ENCODE results near the gene NOTO.

DNA sequence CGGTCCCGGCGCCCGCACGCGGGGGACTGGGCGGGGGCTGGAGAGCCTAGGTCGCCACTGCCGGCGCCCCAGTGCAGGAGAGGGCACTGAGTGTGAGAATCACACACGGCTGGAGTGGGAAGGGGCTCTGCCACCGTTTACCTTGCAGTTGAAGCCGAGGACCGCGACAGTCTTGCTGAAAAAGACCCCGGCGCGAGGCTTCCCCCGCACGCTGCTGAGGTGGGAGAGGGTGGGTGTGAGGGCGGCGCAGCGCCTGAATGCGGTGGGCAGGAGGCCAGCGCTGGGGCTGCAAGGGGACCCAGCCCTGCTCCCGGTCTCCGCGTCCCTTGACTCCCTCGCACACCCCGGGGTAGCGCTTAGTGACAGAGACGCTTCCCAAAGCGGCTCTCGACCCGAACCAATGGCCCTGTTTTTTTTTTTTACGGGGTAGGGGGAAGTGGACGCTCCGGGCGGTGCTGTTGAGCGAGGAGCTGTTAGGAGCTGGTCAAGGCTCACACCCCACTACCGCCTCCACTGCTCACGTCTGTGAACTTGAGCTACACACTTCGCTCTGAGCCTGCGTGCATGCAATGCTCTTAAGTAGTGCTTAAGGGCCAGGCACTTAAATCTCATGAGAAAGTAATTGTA lies 794 bp downstream of the NOTO start:
- TF ChIP-seq ZNF138 (tag by site-specific recombination; IDR thresholded peaks at IDR 0.05; ENCODE audit: borderline replicate concordance) (no peak), ZNF114 (tag by site-specific recombination; IDR thresholded peaks at IDR 0.05) (no peak), ELK4 (IDR thresholded peaks at IDR 0.05; ENCODE audit: borderline replicate concordance, low read depth, low read length) (no peak), ZNF280D (tag by site-specific recombination; IDR thresholded peaks at IDR 0.05) (no peak), ZNF266 (tag by site-specific recombination; IDR thresholded peaks at IDR 0.05; ENCODE audit: low read depth) (no peak), ZNF785 (tag by site-specific recombination; IDR thresholded peaks at IDR 0.05) (no peak), OSR2 (tag by site-specific recombination; IDR thresholded peaks at IDR 0.05) (no peak), ZNF416 (tag by site-specific recombination; IDR thresholded peaks at IDR 0.05) (no peak), KLF17 (tag by site-specific recombination; IDR thresholded peaks at IDR 0.05) (no peak), ZBTB17 (tag by site-specific recombination; IDR thresholded peaks at IDR 0.05) (no peak)
- TF ChIP-seq, protein P1, sequence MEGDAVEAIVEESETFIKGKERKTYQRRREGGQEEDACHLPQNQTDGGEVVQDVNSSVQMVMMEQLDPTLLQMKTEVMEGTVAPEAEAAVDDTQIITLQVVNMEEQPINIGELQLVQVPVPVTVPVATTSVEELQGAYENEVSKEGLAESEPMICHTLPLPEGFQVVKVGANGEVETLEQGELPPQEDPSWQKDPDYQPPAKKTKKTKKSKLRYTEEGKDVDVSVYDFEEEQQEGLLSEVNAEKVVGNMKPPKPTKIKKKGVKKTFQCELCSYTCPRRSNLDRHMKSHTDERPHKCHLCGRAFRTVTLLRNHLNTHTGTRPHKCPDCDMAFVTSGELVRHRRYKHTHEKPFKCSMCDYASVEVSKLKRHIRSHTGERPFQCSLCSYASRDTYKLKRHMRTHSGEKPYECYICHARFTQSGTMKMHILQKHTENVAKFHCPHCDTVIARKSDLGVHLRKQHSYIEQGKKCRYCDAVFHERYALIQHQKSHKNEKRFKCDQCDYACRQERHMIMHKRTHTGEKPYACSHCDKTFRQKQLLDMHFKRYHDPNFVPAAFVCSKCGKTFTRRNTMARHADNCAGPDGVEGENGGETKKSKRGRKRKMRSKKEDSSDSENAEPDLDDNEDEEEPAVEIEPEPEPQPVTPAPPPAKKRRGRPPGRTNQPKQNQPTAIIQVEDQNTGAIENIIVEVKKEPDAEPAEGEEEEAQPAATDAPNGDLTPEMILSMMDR (tag by site-specific recombination; IDR thresholded peaks at IDR 0.05), result no peak
- TF ChIP-seq, protein P2, sequence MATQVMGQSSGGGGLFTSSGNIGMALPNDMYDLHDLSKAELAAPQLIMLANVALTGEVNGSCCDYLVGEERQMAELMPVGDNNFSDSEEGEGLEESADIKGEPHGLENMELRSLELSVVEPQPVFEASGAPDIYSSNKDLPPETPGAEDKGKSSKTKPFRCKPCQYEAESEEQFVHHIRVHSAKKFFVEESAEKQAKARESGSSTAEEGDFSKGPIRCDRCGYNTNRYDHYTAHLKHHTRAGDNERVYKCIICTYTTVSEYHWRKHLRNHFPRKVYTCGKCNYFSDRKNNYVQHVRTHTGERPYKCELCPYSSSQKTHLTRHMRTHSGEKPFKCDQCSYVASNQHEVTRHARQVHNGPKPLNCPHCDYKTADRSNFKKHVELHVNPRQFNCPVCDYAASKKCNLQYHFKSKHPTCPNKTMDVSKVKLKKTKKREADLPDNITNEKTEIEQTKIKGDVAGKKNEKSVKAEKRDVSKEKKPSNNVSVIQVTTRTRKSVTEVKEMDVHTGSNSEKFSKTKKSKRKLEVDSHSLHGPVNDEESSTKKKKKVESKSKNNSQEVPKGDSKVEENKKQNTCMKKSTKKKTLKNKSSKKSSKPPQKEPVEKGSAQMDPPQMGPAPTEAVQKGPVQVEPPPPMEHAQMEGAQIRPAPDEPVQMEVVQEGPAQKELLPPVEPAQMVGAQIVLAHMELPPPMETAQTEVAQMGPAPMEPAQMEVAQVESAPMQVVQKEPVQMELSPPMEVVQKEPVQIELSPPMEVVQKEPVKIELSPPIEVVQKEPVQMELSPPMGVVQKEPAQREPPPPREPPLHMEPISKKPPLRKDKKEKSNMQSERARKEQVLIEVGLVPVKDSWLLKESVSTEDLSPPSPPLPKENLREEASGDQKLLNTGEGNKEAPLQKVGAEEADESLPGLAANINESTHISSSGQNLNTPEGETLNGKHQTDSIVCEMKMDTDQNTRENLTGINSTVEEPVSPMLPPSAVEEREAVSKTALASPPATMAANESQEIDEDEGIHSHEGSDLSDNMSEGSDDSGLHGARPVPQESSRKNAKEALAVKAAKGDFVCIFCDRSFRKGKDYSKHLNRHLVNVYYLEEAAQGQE (tag by site-specific recombination; IDR thresholded peaks at IDR 0.05), result no peak
- TF ChIP-seq, protein P3, sequence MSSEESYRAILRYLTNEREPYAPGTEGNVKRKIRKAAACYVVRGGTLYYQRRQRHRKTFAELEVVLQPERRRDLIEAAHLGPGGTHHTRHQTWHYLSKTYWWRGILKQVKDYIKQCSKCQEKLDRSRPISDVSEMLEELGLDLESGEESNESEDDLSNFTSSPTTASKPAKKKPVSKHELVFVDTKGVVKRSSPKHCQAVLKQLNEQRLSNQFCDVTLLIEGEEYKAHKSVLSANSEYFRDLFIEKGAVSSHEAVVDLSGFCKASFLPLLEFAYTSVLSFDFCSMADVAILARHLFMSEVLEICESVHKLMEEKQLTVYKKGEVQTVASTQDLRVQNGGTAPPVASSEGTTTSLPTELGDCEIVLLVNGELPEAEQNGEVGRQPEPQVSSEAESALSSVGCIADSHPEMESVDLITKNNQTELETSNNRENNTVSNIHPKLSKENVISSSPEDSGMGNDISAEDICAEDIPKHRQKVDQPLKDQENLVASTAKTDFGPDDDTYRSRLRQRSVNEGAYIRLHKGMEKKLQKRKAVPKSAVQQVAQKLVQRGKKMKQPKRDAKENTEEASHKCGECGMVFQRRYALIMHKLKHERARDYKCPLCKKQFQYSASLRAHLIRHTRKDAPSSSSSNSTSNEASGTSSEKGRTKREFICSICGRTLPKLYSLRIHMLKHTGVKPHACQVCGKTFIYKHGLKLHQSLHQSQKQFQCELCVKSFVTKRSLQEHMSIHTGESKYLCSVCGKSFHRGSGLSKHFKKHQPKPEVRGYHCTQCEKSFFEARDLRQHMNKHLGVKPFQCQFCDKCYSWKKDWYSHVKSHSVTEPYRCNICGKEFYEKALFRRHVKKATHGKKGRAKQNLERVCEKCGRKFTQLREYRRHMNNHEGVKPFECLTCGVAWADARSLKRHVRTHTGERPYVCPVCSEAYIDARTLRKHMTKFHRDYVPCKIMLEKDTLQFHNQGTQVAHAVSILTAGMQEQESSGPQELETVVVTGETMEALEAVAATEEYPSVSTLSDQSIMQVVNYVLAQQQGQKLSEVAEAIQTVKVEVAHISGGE (tag by site-specific recombination; conservative IDR thresholded peaks at IDR 0.05; ENCODE audit: low read depth), result no peak

Measured in HEK293 (cell line).